Type B pancreatic cell (in vitro differentiated cells): ENCODE results near the gene SPPL2B. TPM values are rescaled to one million over a fixed set of nuclear protein-coding genes. Genes with fewer than 3 reads are reported as not detected.

Experiments used
- DNase-seq: peaks from one replicate; pipeline ENCODE4 v3.0.0; 2021; ENCODE audit warnings: mixed read lengths; ENCODE audit not compliant: unreplicated experiment; ENCODE audit errors: extremely low spot score
- H3K27ac Mint-ChIP-seq: 2 replicates; pipeline ENCODE4 v1.8.0; 2021; ENCODE audit warnings: mild to moderate bottlenecking, mixed read lengths
- H3K27me3 Mint-ChIP-seq: 2 replicates; pipeline ENCODE4 v1.8.0; 2021; ENCODE audit warnings: mixed read lengths
- H3K36me3 Mint-ChIP-seq: 2 replicates; pipeline ENCODE4 v1.8.0; 2021; ENCODE audit warnings: mixed read lengths
- H3K4me1 Mint-ChIP-seq: one replicate; pipeline ENCODE4 v1.8.0; 2021; ENCODE audit warnings: mixed read lengths; ENCODE audit not compliant: unreplicated experiment
- H3K4me3 Mint-ChIP-seq: 2 replicates; pipeline ENCODE4 v1.8.0; 2021; ENCODE audit warnings: mild to moderate bottlenecking, mixed read lengths
- H3K9me3 Mint-ChIP-seq: 2 replicates; pipeline ENCODE4 v1.8.0; 2021; ENCODE audit warnings: mixed read lengths
- CTCF ChIP-seq: fragments of 200-600 bp; sonication (generic); conservative IDR thresholded peaks from 2 replicates; pipeline ENCODE4 v1.5.0; 2021; ENCODE audit warnings: antibody characterized with exemption, mild to moderate bottlenecking
- total RNA-seq: library from RNA; stranded (reverse); gene quantifications from 2 replicates; pipeline ENCODE4 v1.2.1, GENCODE V29; 2021; ENCODE audit warnings: low replicate concordance

Gene SPPL2B
- total RNA-seq, 1 donor from 2014 or later = 131 TPM

DNA sequence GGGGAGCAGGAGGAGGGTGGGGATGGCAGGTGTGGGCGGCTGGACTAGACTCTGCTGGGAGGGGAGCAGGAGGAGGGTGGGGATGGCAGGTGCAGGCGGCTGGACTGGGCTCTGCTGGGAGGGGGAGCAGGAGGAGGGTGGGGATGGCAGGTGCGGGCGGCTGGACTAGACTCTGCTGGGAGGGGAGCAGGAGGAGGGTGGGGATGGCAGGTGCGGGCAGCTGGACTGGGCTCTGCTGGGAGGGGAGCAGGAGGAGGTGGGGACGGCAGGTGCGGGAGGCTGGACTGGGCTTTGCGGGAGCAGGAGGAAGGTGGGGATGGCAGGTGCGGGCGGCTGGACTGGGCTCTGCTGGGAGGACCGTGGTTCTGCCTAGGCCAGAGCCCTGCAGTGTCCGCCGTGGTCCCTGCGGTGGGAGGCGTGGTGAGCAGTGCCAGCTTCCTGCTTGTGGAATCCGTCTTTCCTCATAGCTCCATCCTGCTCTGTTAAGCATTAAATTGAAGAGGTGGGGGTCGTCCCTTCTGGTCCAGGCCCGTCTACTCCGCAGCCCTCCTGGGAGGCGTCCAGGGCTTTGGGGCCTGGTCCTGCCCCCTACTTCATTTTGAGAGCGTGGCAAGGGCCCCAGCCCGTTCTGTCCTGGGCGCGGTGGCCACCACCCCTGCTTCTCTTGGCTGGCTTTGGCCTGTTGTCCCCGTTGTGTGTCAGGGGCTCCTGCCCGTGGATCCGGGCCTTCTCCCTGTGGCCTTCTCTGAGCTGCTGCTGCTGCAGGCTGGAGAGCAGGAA, 4.7 kb downstream of the SPPL2B start:
- no peaks in the 10 kb centered on the region for H3K9me3 Mint-ChIP-seq
- no peak for TF ChIP-seq CTCF
- DNase-seq = no peak
- H3K4me1 Mint-ChIP-seq = peaks cover 38% of the 10 kb centered on the region
- peak overlapping the region; percentile 72 for H3K27ac Mint-ChIP-seq
- H3K4me3 Mint-ChIP-seq = peak overlapping the region; percentile 49
- H3K27me3 Mint-ChIP-seq = no peaks in the 10 kb centered on the region
- H3K36me3 Mint-ChIP-seq = peaks cover 14% of the 10 kb centered on the region

DNA sequence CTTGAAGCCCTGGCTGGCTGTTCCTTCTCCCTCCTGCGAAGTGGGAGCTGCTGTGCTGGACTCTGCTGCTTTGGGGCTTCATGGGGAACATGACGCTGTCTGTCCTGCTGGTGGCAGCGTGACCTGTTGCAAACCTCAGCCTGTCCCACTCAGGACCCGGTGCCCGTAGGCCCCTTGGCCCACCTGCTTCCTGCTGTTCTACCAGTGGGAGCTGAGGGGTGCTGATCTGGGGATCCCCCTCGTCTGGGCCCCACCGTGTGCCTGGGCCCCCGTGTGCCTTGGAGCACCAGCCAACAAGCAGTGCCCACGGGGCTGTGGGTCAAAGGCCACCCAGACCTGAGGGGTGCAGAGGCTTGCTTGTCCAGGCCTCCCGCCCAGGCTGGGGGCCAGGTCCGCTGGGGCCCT, 5.3 kb downstream of the SPPL2B start:
- peaks cover 38% of the 10 kb centered on the region for H3K4me1 Mint-ChIP-seq
- H3K27ac Mint-ChIP-seq = peak overlapping the region; percentile 72
- peak; percentile 30 for TF ChIP-seq CTCF
- peaks cover 14% of the 10 kb centered on the region for H3K36me3 Mint-ChIP-seq
- H3K27me3 Mint-ChIP-seq = no peaks in the 10 kb centered on the region
- H3K4me3 Mint-ChIP-seq = peak overlapping the region; percentile 49
- H3K9me3 Mint-ChIP-seq = no peaks in the 10 kb centered on the region
- DNase-seq = no peak

- peaks cover 34% of the 10 kb centered on the region for H3K4me1 Mint-ChIP-seq
These were observed 5.9 kb downstream of the SPPL2B start for GRCh38 chr19:2334426-2334825.

DNA sequence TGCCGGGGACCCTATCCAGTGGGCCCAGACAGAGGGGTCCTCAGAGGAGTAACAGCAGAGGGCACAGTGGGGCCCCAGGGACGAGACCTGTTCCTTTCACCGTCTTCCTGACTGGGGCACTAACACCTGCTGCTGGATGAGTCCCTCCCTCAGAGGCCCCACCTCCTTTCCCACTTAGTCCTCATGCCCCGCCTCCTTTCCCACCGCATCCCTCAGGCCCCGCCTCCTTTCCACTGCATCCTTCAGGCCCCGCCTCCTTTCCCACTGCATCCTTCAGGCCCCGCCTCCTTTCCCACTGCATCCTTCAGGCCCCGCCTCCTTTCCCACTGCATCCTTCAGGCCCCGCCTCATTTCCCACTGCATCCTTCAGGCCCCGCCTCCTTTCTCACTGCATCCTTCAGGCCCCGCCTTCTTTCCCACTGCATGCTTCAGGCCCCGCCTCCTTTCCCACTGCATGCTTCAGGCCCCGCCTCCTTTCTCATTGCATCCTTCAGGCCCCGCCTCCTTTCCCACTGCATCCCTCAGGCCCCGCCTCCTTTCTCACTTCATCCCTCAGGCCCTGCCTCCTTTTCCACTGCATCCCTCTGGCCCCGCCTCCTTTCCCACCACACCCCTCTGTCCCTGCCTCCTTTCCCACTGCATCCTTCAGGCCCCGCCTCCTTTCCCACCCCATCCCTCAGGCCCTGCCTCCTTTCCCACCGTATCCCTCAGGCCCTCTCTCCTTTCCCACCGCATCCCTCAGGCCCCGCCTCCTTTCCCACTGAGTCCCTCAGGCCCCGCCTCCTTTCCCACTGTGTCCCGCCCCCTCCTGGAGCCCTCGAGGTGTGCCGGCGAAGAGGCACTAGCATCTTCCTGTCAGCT, 6.7 kb downstream of the SPPL2B start:
- H3K4me1 Mint-ChIP-seq = peaks cover 27% of the 10 kb centered on the region
- H3K36me3 Mint-ChIP-seq = peaks cover 14% of the 10 kb centered on the region
- TF ChIP-seq CTCF = no peak
- H3K27me3 Mint-ChIP-seq = no peaks in the 10 kb centered on the region
- peak overlapping the region; percentile 10 for H3K4me3 Mint-ChIP-seq
- peak overlapping the region; percentile 54 for H3K27ac Mint-ChIP-seq
- H3K9me3 Mint-ChIP-seq = no peaks in the 10 kb centered on the region
- DNase-seq = no peak

More at GRCh38 chr19:2334426-2334825, 5.9 kb downstream of the SPPL2B start:
- Mint-ChIP-seq H3K4me3 (no peak overlapping the region), H3K36me3 (peaks cover 14% of the 10 kb centered on the region), H3K27me3 (no peaks in the 10 kb centered on the region), H3K27ac (peak overlapping the region; percentile 6), H3K9me3 (no peaks in the 10 kb centered on the region)
- DNase-seq = no peak
- no peak for TF ChIP-seq CTCF

DNA sequence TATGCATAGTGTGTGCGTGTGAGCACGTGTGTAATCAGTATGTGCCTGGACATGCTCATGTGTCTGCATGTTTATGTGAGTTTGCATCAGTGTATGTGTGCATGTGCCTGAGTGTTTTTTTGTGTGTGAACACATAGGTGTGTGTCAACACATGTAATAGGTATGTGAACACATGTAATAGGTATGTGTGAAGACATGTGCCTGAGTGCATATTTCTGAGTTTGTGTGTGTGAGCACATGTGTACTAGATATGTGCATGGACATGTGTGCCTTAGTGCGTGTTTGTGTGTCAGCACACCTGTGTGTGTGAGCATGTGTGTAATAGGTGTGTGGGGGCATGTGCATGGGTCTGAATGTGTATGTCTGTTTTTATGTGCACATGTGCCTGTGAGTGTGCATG, 7.4 kb downstream of the SPPL2B start:
- peak overlapping the region; percentile 54 for H3K27ac Mint-ChIP-seq

More for the DNA sequence above, 7.4 kb downstream of the SPPL2B start:
- H3K27me3 Mint-ChIP-seq = no peaks in the 10 kb centered on the region
- TF ChIP-seq CTCF = no peak
- no peak for DNase-seq
- H3K4me3 Mint-ChIP-seq = peak overlapping the region; percentile 10
- H3K36me3 Mint-ChIP-seq = peaks cover 14% of the 10 kb centered on the region
- H3K4me1 Mint-ChIP-seq = peaks cover 21% of the 10 kb centered on the region
- no peaks in the 10 kb centered on the region for H3K9me3 Mint-ChIP-seq
